Measurements from ENCODE around the gene UGT1A1. TPM values are rescaled to one million over a fixed set of nuclear protein-coding genes. Genes with fewer than 3 reads are reported as not detected.

The UGT1A1 gene
- total RNA-seq, 1 experiment from 2014 or later, result not detected

DNA sequence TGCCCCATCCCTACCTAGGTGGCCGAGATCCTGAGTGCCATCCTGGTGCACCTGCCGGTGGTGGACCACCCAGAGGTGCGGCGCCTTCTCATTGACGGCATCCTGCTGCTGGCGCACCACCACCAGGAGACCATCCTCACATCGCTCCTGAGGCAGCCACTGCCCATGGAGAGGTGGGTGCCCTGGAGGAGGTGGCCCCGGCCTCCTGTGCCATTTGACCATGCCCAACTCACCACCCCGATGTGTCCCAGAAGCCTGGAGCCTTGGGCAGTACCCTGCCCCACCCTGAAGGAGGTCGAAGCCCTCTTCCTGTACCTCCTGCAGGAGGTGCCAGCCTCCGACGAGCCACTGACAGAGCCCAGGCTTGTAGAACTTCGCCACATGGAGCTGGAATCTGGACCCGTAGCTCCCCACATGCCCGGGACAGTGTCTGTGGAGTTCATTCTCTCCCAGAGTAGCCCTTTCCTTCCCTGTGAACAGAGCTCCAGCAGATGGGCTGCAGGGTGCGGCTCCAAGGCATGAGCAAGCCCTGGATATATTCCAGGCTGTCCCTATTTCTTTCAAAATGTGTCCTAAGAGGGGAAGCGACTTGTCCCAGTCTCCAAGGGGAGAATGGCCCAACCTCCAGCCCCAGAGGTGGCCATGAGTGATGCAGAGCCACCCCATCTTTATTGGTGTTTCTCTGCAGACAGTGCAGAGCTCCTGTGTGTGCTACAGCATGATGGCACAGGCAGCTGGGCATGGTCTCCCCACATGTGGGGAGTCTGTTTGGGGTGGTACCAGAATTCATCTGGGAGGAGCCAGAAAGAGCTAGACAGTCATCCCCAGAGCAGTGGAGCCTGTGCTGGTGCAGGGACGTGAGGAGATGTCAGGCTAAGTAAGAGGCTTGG, 60.1 kb downstream of the UGT1A1 start:
- Histone ChIP-seq H3K4me3 (replicated peaks in 1 of 2; ENCODE audit: low read depth in 1 of 2, low read length in 2 of 2) (no peak overlapping the region), H3K27ac (ENCODE audit: low read depth, low read length) (no peak overlapping the region), H3K9me3 (ENCODE audit: control insufficient read depth in 1 of 2, insufficient read depth in 1 of 2, low read depth in 1 of 2, low read length in 2 of 2) (no peaks in the 10 kb centered on the region), H3K9me2 (ENCODE audit: insufficient read depth) (no peaks in the 10 kb centered on the region), H3K4me1 (ENCODE audit: control insufficient read depth in 1 of 2, insufficient read depth in 2 of 2, low read length in 2 of 2) (no peaks in the 10 kb centered on the region), H3K9ac (ENCODE audit: low read length) (no peak overlapping the region), H3K27me3 (ENCODE audit: insufficient read depth, low read length) (no peaks in the 10 kb centered on the region), H3K79me2 (ENCODE audit: insufficient read depth, low read length) (no peaks in the 10 kb centered on the region), H3K36me3 (ENCODE audit: control insufficient read depth in 1 of 2, insufficient read depth in 2 of 2, low read length in 2 of 2) (no peaks in the 10 kb centered on the region), H3K4me2 (ENCODE audit: low read length) (no peak overlapping the region), H4K20me1 (ENCODE audit: insufficient read depth) (no peaks in the 10 kb centered on the region), H2AFZ (ENCODE audit: low read depth, low read length, poor library complexity, severe bottlenecking) (no peak overlapping the region)
- ChIA-PET CTCF (no interaction called here), POLR2A (no interaction called here), RAD21 (ENCODE audit: low non-redundant PET in 1 of 2, low total read pairs in 2 of 2, uncharacterized antibody in 2 of 2, unreplicated experiment in 2 of 2) (no interaction called here)
- TF ChIP-seq SRF (IDR thresholded peaks at IDR 0.05; ENCODE audit: low read depth) (no peak), JUND (IDR thresholded peaks at IDR 0.05) (no peak)
- ATAC-seq (0 out of 2 replicates have a peak, but pooled peaks have one; percentile 29), DNase-seq (ENCODE audit: low read depth, low spot score) (no peak)
- BruUV-seq (replicated peaks), result no TSS peak
- intact Hi-C loops (cut with micrococcal nuclease), result no loop called here

DNA sequence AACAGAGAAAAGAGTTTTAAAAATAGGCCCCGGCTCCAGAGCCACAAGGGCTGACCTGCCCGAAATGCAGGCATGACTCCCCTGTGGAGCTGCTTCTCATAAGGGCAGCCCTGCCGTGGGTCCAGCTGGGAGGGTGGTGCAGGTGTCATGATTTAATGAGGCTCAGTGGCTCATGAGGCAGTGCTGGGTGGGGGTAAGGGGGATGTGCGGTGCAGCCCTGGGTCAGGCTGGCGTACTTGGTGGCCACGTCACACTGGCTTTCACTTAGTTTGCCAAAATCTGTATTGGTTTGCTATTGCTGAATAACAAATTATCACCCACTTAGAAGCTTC, 60.7 kb downstream of the UGT1A1 start:
- Histone ChIP-seq H3K4me1 (ENCODE audit: control insufficient read depth in 1 of 2, insufficient read depth in 2 of 2, low read length in 2 of 2) (no peaks in the 10 kb centered on the region), H2AFZ (ENCODE audit: low read depth, low read length, poor library complexity, severe bottlenecking) (no peak overlapping the region), H3K4me2 (ENCODE audit: low read length) (no peak overlapping the region), H3K9me2 (ENCODE audit: insufficient read depth) (no peaks in the 10 kb centered on the region), H4K20me1 (ENCODE audit: insufficient read depth) (no peaks in the 10 kb centered on the region), H3K27me3 (ENCODE audit: insufficient read depth, low read length) (no peaks in the 10 kb centered on the region), H3K9ac (ENCODE audit: low read length) (no peak overlapping the region), H3K9me3 (ENCODE audit: control insufficient read depth in 1 of 2, insufficient read depth in 1 of 2, low read depth in 1 of 2, low read length in 2 of 2) (no peaks in the 10 kb centered on the region), H3K27ac (ENCODE audit: low read depth, low read length) (no peak overlapping the region), H3K79me2 (ENCODE audit: insufficient read depth, low read length) (no peaks in the 10 kb centered on the region), H3K4me3 (replicated peaks in 1 of 2; ENCODE audit: low read depth in 1 of 2, low read length in 2 of 2) (no peak overlapping the region), H3K36me3 (ENCODE audit: control insufficient read depth in 1 of 2, insufficient read depth in 2 of 2, low read length in 2 of 2) (no peaks in the 10 kb centered on the region)
- RAD21 ChIA-PET (ENCODE audit: low non-redundant PET in 1 of 2, low total read pairs in 2 of 2, uncharacterized antibody in 2 of 2, unreplicated experiment in 2 of 2), result no interaction called here
- intact Hi-C loops (cut with micrococcal nuclease), result no loop called here
- POLR2A ChIA-PET, result no interaction called here
- DNase-seq (ENCODE audit: low read depth, low spot score), result no peak
- TF ChIP-seq ZNF274 (IDR thresholded peaks at IDR 0.05; ENCODE audit: low read depth, low read length) (no peak), POLR2AphosphoS5 (IDR thresholded peaks at IDR 0.05; ENCODE audit: low read depth, low read length) (no peak), CTCF (IDR thresholded peaks at IDR 0.05 in 2 of 3, conservative IDR thresholded peaks at IDR 0.05 in 1 of 3; ENCODE audit: borderline replicate concordance in 1 of 3, insufficient read depth in 1 of 3, low read depth in 2 of 3, low read length in 2 of 3) (no peak), CEBPB (IDR thresholded peaks at IDR 0.05; ENCODE audit: low read depth) (no peak), ELF1 (IDR thresholded peaks at IDR 0.05; ENCODE audit: borderline replicate concordance, low read depth) (no peak), SRF (IDR thresholded peaks at IDR 0.05; ENCODE audit: low read depth) (no peak), EZH2phosphoT487 (IDR thresholded peaks at IDR 0.05; ENCODE audit: borderline replicate concordance) (no peak)
- TF ChIP-seq, protein P1, sequence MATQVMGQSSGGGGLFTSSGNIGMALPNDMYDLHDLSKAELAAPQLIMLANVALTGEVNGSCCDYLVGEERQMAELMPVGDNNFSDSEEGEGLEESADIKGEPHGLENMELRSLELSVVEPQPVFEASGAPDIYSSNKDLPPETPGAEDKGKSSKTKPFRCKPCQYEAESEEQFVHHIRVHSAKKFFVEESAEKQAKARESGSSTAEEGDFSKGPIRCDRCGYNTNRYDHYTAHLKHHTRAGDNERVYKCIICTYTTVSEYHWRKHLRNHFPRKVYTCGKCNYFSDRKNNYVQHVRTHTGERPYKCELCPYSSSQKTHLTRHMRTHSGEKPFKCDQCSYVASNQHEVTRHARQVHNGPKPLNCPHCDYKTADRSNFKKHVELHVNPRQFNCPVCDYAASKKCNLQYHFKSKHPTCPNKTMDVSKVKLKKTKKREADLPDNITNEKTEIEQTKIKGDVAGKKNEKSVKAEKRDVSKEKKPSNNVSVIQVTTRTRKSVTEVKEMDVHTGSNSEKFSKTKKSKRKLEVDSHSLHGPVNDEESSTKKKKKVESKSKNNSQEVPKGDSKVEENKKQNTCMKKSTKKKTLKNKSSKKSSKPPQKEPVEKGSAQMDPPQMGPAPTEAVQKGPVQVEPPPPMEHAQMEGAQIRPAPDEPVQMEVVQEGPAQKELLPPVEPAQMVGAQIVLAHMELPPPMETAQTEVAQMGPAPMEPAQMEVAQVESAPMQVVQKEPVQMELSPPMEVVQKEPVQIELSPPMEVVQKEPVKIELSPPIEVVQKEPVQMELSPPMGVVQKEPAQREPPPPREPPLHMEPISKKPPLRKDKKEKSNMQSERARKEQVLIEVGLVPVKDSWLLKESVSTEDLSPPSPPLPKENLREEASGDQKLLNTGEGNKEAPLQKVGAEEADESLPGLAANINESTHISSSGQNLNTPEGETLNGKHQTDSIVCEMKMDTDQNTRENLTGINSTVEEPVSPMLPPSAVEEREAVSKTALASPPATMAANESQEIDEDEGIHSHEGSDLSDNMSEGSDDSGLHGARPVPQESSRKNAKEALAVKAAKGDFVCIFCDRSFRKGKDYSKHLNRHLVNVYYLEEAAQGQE (IDR thresholded peaks at IDR 0.05; ENCODE audit: low read depth), result no peak
- CTCF ChIA-PET, result no interaction called here
- ATAC-seq, result no peak
- no TSS peak for BruUV-seq (replicated peaks)
